HG03439 (cell line): Measurements from ENCODE around the gene SUPT20H.

Experiments
- ATAC-seq: cut with Tn5 transposase; IDR thresholded peaks from one replicate; pipeline ENCODE4 v1.9.1; 2021; ENCODE audit warnings: mild to moderate bottlenecking, moderate library complexity; ENCODE audit not compliant: unreplicated experiment

SUPT20H gene

DNA sequence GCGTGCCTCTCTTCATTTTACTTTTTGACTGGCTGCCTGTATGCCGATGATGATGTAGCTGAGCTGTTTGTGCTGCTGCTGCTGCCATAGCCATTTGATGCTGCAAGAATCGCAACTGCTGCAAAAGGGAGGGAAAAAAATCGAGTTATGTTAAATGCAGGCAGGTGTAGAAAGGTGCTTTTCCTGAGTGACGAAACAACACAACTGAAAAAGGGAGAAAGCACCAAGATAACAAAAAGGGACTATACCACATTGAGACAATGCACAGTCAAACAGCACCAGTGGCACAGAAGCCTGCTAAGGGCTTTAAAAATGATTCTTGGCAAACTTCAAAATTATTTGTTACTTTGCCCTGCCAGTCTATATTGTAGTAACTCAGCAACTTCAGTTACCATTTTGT is 49.8 kb downstream of the SUPT20H start:
- ATAC-seq, result no peak

DNA sequence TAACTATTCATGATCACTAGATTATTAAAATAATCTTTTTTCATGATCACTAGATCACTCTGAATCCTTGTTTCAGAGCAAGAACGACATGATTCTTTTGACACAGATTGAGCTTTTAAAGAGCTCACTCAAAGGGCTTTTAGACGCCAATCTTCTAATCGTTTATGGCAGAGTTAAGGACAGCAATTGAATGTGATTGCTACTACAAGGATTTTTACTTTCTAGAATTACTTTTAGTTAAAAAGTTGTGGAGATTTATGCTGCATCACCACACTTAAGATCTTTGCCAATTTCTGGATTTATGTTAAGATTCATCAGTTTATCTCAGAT is 57.6 kb downstream of the SUPT20H start:
- no peak for ATAC-seq

DNA sequence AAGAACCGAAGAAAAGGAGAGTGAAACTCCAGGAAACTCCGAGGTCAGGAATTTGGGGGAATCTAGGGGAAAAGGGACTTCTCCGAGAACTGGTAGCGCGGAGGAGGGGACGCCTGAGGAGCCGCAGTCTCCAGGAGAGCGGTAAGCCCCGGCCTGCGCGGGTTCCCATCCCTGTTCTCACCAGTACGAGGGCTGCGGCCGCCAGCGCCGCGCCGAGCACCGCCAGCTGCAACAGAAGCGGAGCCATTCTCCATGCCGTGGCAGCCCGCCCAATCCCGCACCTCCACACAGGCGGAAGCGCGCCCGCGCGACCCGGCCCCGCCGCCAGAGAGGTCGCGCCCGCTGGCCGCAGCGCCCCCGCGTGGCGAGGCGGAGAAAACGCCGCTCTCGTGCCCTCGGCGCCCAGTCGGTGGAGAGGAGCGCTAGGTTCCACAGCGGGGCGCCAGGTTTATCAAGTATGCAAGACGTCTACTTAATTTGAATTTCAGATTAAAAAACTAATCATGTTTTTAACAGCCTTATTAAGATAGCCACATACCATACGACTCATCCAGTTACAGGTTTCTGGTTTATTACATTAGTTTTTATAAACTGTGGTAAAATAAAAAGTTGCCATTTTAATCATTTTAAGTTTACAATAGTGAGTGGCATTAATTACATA is 60.3 kb downstream of the SUPT20H start, which contains the start of gene ALG5:
ALG5 (minus strand) TSS at position 287 of the 661 bp plus-strand sequence; CDS start at position 247, 40 bp downstream.
- peak; percentile 68 for ATAC-seq

DNA sequence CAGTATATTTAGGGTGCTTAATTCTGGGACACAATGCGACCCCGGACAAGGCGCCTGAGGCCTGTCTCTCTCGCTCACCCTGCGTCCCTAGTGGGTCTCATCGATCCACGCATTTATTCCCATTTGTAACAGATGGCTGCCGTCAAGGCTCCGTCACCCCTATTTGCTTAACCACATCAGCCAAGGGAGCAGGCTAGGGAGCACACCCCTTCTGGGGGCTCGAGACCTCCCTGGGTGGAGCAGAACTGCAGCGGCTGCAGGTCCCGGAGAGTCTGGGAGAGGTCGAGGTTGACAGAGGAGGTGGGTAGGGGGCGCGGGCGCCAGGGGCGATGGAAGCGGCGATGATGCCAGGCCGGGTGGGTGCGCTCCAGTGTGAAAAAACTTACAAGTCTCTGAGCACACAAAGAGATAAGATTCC is 60.9 kb downstream of the SUPT20H start:
- ATAC-seq, result no peak

DNA sequence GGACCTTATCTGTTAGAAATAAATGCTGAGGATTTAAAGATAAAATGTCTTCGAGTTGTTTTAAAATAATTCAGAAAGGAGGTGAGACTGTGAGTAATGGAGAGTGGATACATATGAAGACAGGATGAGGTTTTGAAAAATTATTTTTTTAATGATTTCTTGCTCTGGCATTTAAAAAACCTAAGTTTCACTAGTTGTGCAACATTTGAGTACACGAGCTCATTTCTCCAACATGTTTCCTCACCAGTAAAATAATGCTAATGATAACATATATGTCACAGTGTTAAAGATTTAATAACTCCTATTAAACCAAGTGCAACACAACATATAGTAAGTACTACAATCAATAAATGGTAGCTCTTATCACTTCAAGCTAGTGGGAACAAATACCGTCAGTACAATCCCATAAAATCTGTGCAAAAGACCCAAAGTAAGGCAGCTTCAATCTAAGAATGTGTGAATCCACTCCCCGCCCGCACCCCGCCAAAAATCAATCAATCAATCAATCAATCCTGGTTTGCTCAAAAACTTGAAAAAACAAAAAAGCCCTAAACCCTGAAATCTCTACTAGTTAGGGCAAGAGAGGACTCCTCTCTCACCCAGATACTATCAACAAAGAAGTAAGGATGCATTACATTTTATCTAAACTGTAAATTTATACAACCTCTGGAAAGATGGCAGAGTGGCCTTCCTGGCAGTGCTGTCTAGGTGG is 61.6 kb downstream of the SUPT20H start:
- no peak for ATAC-seq

DNA sequence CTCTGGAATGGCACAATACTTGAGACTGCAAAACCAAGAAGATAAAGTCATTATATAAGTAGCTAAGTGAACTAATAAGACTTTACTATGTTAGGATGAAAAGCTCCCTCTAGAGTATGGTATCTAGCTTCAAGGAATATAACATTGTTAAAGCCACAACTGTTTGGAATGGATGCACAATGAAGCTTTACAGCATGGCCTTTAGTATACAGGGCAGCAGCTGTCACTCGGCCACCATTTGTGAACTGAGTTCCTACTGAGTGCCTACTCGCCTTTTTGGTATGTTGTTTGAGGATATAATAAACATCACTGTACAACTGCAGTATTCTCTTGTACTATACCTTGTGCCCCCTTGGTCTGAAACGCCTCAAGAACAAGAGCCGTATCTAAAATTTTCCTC is 67.1 kb downstream of the SUPT20H start:
- ATAC-seq, result no peak

DNA sequence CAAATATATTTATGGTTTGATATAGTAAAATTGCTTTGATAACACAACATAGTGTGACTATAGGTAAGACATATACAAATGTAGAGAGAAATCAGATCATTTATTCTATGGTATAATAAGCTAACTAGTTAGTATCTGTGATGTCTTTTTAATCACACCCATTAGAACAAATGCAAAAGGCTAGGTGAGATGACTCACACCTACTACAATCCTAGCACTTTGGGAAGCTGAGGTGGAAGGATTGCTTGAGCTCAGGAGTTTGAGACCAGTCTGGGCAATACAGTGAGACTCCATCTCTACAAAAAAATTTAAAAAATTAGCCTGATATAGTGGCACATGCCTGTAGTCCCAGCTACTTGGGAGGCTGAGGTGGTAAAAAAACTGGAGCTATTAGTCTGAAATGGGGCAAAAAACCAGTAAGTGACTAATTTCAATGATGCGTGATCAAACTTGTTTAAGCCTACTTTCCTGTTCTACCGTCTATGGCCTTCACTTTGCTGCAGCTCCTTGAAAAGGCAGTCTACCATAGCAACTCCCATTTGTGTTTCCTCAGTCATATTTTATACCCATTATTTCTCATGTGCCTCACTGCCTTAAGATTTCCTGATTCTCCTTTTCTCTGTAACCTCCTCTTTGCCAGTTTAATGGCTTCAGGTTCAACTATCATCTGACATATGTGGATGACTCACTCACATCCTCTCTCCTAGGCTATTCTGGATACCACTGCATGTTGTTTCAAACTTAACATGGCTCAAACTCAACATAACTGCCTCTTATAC is 72.8 kb downstream of the SUPT20H start:
- ATAC-seq, result no peak

DNA sequence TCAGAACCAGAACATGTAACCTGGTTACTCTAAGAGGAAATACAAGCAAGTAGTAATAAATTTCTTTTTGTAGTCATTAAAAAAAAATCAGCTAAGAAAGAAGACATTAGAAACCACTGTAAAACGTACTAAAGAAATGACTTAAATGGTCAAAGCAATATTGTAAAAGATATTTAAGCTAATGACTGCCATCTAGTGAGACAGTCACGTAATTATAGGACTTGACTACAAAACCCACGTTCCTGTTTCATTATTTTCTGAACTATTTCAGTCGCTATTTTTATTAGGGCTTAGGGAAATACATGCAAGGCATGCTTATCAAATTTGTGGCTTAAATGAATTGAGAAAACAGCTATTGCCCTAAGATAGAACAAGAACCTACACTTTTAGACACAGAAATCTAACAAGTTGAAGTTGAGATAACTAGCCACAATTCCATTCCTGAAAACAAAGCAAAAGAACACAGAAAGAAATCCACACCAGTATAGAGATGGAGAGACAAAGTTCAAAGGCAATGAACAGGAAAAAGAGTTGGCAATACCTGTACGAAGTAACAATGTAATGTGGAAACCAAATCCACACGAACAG is 78.2 kb downstream of the SUPT20H start:
- ATAC-seq, result no peak

DNA sequence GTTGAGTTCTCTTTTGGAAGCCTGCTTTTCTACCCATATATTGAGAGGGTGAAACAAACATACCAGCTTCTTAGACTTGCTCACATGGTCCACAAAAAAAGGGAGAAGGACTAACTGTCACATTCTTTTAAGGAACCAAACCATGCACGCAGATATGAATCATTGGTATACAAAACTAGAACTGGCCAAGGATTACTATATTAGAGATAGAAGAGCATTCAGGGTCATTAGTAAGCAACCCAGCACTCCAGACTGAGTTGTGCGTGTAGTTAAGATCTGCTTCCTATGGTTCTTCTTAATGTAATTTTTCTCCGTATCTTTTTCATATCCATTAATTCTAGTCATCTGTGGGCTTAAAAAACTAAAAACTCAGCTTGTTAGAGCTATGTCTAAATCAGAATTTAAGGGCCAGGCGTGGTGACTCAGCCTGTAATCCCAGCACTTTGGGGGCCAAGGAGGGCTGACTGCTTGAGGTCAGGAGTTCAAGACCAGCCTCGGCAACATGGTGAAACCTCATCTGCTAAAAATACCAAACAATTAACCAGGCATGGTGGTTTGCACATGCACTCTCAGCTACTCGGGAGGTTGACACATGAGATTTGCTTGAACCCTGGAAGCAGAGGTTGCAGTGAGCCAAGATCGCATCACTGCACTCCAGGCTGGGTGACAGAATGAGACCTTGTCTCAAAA is 80.0 kb downstream of the SUPT20H start:
- no peak for ATAC-seq

DNA sequence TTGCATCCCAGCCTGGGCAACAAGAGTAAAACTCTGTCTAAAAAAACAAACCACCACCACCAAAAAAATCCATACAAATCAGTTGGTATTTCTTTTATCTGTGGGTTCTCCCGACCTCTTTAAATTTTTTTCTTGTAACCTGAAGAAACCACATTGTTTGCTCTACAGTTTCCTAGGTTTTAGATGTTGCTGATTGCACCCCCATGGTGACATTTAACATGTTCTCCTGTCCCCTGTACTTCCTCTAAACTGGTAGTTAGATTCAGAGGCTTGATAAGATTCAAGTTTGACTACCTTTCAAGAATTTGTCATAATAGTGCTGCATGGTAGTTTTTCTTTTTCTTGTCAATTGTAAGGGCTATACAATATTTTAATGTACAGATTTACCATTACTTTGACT is 84.3 kb downstream of the SUPT20H start:
- ATAC-seq, result no peak

DNA sequence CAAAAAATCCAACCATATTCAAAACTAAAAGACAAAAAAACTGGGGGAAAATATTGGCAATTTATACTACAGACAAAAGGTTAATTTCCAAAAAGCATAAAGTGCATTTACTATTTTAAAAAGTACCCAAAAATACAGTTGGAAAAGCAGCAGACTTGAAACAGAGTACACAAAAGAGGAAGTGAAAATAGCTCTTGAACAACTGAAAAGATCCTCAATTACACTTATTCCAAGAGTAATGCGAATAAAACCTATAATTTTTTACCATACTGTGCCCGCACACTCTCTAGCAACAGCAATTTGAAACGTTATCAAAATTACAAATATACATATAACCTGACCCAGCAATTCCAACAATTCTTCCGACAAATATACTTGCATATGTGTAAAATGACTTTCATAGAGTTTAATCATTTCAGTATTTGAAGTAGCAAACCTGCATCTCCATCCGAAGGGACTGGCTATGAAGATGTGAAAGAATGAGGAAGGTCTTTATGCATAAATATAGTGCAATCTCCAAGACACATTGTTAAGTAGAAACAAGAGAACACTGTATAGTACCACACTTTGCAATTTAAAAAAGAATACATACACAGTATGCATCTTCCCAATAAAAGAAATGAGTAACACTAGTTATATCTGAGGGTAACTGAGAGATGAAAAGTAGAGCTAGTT is 85.7 kb downstream of the SUPT20H start:
- peak; percentile 57 for ATAC-seq

DNA sequence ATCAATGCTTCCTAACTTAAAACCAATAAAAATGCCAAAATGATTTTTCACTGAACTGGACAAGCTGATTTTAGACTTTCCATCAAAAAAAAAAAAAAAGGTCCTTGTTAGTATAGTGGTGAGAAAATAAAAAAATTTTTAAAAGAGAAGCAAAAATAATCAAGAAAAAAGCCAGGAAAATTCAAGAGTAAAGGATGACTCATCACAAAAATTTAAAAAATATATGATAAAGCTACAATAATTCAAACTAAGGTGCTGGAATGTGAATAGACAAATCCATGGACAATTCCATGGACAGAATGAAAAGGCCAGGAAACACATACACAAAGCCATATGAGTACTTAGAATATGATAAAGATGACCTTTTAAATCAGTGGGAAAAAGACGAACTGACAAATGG is 86.5 kb downstream of the SUPT20H start:
- no peak for ATAC-seq

DNA sequence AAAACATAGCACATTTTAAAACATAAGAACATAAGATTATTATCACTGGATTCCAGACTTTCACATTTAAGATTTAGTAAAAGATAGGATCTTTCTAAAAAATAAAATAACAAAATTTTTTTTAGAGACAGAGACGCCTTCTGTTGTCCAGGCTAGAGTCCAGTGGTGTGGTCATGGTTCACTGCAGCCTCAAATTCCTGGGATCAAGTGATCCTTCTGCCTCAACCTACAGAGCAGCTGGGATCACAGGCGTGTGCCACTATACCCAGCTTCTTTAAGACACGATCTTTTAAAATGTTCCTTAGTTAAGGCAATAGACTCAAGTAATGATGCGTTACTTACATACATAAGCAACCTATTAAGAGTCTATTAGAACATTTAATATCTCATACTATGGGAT is 93.1 kb downstream of the SUPT20H start:
- no peak for ATAC-seq

DNA sequence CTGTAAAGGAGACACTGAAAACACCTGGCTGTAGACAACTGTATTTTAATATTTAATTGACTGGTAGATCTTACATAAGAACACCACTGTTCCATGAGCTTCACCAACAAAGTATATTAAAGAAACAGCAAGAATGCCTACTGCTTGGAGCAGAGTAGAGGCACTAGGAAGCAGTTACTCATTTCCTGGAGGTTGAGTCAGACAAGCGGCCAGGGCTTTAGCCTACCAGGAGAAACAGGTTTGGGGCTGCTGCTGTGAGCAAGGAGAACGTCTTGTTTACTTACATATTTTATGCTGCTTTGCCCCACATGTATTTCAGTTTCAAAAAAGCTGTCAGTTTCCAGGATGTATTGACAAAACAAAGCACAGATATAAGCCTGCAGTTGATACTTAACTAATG is 93.7 kb downstream of the SUPT20H start:
- ATAC-seq, result no peak

DNA sequence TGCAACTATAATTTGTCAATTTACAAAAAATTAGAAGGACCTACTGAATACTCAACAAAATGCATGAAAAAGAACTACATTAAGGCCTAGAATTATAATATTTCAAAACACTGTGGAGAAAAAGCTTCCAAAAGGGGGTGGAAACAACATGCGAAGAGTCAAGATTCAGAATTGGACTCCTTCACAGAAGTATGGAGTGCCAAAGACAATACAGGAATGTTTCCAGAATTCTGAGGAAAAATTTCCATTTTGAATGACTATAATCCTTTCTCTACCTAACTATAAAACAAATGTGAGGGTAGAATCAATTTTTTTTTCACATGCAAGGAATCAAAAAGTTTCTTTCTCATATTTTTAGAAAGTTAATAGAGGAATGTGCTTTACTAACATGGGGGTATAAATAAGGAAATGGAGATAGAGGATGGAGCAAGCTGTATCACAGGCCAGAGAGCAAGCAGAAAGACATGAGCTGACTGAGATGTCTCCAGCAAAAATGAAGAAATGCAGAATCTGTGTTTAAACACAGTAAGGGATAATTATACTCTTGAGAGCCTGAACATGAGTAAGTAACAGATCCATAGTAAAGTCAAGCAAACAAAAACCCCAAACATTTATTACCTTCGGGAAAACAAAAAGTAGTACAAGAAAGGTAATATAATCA is 99.9 kb downstream of the SUPT20H start:
- ATAC-seq, result no peak
